Ishikawa (cell line): ENCODE data around the gene CCL17.

Experiments used
- CEBPB ChIP-seq: IDR thresholded peaks from 2 replicates; pipeline ENCODE4 v1.6.1; 2012
- CREB1 ChIP-seq: IDR thresholded peaks from 2 replicates; pipeline ENCODE4 v1.6.1; 2012; ENCODE audit warnings: low read depth
- EGR1 ChIP-seq: IDR thresholded peaks from 2 replicates; pipeline ENCODE4 v1.6.1; 2012
- EP300 ChIP-seq: IDR thresholded peaks from 2 replicates; pipeline ENCODE4 v1.6.1; 2012; ENCODE audit warnings: borderline replicate concordance
- FOXM1 ChIP-seq: IDR thresholded peaks from 2 replicates; pipeline ENCODE4 v1.6.1; 2012; ENCODE audit warnings: low read depth, borderline replicate concordance
- NFIC ChIP-seq: IDR thresholded peaks from 2 replicates; pipeline ENCODE4 v1.6.1; 2012
- RAD21 ChIP-seq: IDR thresholded peaks from 2 replicates; pipeline ENCODE4 v1.6.1; 2012; ENCODE audit warnings: low read depth
- TAF1 ChIP-seq: IDR thresholded peaks from 2 replicates; pipeline ENCODE4 v1.6.1; 2012; ENCODE audit warnings: low read depth, mild to moderate bottlenecking
- TCF12 ChIP-seq: IDR thresholded peaks from 2 replicates; pipeline ENCODE4 v1.6.1; 2012; ENCODE audit warnings: low read depth
- YY1 ChIP-seq: IDR thresholded peaks from 2 replicates; pipeline ENCODE4 v1.6.1; 2012; ENCODE audit warnings: low read depth
- ZBTB7A ChIP-seq: IDR thresholded peaks from 2 replicates; pipeline ENCODE4 v1.6.1; 2012; ENCODE audit warnings: low read depth
- TF ChIP-seq, protein P1 (sequence below): IDR thresholded peaks from 2 replicates; pipeline ENCODE4 v1.6.1; 2012

DNA sequence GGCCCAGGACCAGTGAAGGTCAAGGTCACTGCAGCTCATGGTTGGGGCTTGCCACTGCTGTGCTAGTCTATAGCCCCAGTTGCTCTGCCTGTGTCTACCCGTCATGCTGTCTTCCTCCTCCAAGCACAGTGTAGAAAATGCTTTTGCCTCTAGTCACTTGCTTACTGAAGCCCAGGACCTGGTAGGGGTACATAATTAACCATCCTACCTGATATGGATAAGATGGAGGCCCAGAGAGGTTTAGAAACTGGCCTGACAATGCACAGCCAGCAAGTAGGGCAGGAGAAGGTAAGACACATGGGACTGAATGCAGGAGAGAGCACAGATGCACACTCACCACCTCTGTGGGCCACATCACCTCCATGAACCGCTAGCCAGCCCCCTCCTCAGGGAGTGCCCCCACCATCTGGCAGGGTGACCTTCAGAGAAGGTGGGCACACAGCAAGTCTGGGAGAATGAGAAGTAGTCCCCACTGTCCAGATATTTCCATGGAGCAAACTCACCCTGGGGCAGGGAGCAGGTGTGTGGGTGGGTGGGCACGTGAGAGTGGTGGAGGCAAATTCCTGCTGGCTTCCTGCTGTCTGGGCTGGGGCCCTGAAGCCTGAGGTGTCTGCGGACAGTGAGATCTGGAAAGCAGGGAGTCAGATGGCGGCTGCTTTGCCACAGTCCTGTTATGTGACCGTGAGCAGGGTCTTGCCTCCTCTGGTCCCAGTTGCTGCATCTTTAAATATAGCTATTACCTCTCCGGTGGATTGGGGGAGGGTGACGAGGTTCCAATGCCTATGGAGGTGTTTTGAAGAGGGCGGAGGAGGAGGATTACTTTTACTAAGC lies 31.2 kb upstream of the CCL17 start:
- TF ChIP-seq ZBTB7A (no peak), FOXM1 (no peak), YY1 (no peak), NFIC (no peak), TCF12 (no peak), RAD21 (no peak), EP300 (no peak), CEBPB (no peak), CREB1 (no peak), EGR1 (no peak), TAF1 (no peak)
- TF ChIP-seq, protein P1, sequence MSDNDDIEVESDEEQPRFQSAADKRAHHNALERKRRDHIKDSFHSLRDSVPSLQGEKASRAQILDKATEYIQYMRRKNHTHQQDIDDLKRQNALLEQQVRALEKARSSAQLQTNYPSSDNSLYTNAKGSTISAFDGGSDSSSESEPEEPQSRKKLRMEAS: no peak
